Thoracic aorta (tissue), 2 donors: ENCODE data around the gene SLC29A1. TPM values are rescaled to one million over a fixed set of nuclear protein-coding genes. Genes with fewer than 3 reads are reported as not detected.
A peak's percentile ranks its signal among the peaks of the same experiment; 100 is the strongest.

Source experiments
- ATAC-seq: fragments of 150-250 bp; one replicate; pipeline ENCODE4 v1.8.0; 2017; ENCODE audit warnings: low read depth; ENCODE audit not compliant: insufficient number of reproducible peaks, low FRiP score
- DNase-seq: peaks from one replicate; pipeline ENCODE4 v3.0.0-alpha.2; 2020; ENCODE audit warnings: low spot score
- H3K27ac ChIP-seq, 2 donors: fragments of 200-600 bp; sonication (generic); 1 replicate in 1 of 2; 2 replicates in 1 of 2; pipeline ENCODE4 v1.5.1; 2016; ENCODE audit warnings: mild to moderate bottlenecking in 2 of 2, moderate library complexity in 2 of 2
- H3K27me3 ChIP-seq: fragments of 200-600 bp; sonication (generic); replicated peaks from 2 replicates; pipeline ENCODE4 v1.6.0; 2016; ENCODE audit warnings: mild to moderate bottlenecking; ENCODE audit not compliant: insufficient read depth
- H3K36me3 ChIP-seq: fragments of 200-600 bp; sonication (generic); one replicate; pipeline ENCODE4 v1.5.1; 2016
- H3K4me1 ChIP-seq, 2 donors: fragments of 200-600 bp; sonication (generic); 1 replicate in 1 of 2; 2 replicates in 1 of 2; pipeline versions ENCODE4 v1.5.1 to v1.6.0; 2016; ENCODE audit warnings: low read depth in 2 of 2, mild to moderate bottlenecking in 1 of 2; ENCODE audit not compliant: control insufficient read depth in 1 of 2
- H3K4me3 ChIP-seq: fragments of 200-600 bp; sonication (generic); 2 replicates; pipeline ENCODE4 v1.5.1; 2016; ENCODE audit warnings: mild to moderate bottlenecking
- H3K9me3 ChIP-seq: fragments of 200-600 bp; sonication (generic); 2 replicates; pipeline ENCODE4 v1.5.1; 2016
- total RNA-seq, 2 donors: library from RNA; depleted of rRNA; stranded (reverse); fragments of >200 nt; gene quantifications; one replicate each; pipeline versions ENCODE4 v1.1.0 to v1.2.3, GENCODE V29; 2016
- TF ChIP-seq, protein P1 (sequence below): fragments of 200-600 bp; sonication (generic); IDR thresholded peaks from one replicate; pipeline ENCODE4 v1.5.1; 2019; ENCODE audit warnings: antibody characterized with exemption

SLC29A1 gene
- total RNA-seq, 2 donors from 2014 or later: 132 to 172 TPM

DNA sequence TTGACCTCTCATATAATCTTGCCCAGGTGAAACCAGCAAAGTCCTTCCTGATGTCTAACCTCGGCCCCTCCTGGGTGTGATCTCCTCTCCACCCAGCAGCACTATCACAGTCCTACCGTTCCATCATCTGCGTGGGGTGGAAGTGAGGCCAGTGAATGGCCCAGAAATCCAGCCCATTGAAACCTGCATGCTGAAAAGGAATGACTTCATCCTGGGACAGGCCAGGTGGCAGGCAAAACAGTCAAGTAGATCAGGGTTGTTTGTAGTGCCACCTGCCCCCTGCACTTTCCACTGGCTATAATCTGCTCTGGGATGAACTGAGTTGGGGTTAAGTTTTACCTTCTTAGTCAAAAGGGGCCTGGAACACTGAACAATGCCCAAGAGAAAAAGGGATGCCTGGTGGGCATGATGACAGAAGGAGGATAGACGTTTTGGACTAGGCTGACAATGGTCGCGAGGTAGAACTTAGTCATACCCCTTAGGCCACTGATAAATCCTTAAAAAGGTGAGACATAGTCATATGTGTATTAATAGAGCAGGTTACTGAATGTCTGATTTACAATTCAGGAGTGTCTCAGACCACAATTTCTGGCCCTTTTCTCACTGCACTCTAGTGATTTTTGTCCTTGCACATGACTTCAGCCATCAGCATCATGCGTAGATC, 15.4 kb downstream of the SLC29A1 start:
- DNase-seq (no peak), ATAC-seq (no peak)
- Histone ChIP-seq H3K4me1 (peaks cover 17 to 43% of the 10 kb centered on the region in 2 donors), H3K9me3 (no peaks in the 10 kb centered on the region), H3K4me3 (no peak overlapping the region), H3K27ac (peak overlapping the region; percentile 96 to 98), H3K27me3 (no peaks in the 10 kb centered on the region), H3K36me3 (no peaks in the 10 kb centered on the region)
- TF ChIP-seq, protein P1, sequence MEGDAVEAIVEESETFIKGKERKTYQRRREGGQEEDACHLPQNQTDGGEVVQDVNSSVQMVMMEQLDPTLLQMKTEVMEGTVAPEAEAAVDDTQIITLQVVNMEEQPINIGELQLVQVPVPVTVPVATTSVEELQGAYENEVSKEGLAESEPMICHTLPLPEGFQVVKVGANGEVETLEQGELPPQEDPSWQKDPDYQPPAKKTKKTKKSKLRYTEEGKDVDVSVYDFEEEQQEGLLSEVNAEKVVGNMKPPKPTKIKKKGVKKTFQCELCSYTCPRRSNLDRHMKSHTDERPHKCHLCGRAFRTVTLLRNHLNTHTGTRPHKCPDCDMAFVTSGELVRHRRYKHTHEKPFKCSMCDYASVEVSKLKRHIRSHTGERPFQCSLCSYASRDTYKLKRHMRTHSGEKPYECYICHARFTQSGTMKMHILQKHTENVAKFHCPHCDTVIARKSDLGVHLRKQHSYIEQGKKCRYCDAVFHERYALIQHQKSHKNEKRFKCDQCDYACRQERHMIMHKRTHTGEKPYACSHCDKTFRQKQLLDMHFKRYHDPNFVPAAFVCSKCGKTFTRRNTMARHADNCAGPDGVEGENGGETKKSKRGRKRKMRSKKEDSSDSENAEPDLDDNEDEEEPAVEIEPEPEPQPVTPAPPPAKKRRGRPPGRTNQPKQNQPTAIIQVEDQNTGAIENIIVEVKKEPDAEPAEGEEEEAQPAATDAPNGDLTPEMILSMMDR: no peak

DNA sequence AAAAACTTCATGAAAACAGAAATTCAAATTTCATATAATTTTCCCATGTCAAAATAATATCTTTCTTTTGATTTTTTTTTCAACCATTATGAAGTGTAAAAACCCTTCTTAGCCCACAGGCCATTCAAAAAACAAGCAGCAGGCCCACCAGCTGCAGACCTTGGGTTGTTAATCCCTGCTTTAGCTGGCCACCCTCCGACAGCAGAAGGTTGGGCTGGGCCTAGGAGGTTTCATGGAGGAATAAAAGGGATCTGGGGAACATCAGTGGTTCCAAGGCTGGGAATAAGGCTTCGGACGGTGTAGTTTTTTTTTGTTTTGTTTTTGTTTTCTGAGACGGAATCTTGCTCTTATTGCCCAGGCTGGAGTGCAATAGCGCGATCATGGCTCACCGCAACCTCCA, 19.9 kb downstream of the SLC29A1 start:
- H3K4me3 ChIP-seq: no peak overlapping the region
- DNase-seq: no peak
- no peak for ATAC-seq

DNA sequence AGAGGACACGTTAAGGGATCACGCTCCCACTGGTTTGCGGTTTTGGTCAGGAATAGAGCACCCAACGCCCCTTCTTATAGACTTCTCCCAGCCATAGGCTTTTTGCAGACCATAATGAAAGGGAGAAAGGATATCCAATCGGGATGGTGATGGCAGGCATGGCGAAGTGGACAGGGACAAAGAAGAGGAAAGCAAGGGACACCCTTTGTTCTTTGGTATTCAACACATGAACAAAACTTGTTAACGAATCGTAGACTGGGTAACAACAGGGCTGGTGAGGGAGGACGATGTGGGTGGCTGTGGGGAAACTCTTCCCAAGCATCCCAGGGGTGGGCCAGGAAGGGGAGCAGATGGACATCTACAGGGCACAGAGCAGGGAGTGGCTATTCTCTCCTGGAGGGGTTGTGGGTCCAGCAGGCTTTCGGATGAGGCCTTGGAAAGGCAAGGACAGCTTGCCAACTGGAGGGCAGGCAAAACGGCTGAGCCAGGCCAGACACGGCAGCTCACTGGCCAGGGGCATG, 22.1 kb downstream of the SLC29A1 start:
- TF ChIP-seq, protein P1: no peak
- ATAC-seq: no peak
- Histone ChIP-seq H3K27me3 (no peaks in the 10 kb centered on the region), H3K4me3 (peak overlapping the region; percentile 95), H3K4me1 (peaks cover 3 to 28% of the 10 kb centered on the region in 2 donors), H3K36me3 (peaks cover 14% of the 10 kb centered on the region), H3K27ac (peak overlapping the region; percentile 92 to 95), H3K9me3 (no peaks in the 10 kb centered on the region)
- DNase-seq: no peak

More for the DNA sequence above, 19.9 kb downstream of the SLC29A1 start:
- H3K27ac ChIP-seq: no peak overlapping the region
- TF ChIP-seq, protein P1: no peak
- no peaks in the 10 kb centered on the region for H3K9me3 ChIP-seq
- H3K27me3 ChIP-seq: no peaks in the 10 kb centered on the region
- H3K36me3 ChIP-seq: no peaks in the 10 kb centered on the region
- peaks cover 2 to 17% of the 10 kb centered on the region in 2 donors for H3K4me1 ChIP-seq

DNA sequence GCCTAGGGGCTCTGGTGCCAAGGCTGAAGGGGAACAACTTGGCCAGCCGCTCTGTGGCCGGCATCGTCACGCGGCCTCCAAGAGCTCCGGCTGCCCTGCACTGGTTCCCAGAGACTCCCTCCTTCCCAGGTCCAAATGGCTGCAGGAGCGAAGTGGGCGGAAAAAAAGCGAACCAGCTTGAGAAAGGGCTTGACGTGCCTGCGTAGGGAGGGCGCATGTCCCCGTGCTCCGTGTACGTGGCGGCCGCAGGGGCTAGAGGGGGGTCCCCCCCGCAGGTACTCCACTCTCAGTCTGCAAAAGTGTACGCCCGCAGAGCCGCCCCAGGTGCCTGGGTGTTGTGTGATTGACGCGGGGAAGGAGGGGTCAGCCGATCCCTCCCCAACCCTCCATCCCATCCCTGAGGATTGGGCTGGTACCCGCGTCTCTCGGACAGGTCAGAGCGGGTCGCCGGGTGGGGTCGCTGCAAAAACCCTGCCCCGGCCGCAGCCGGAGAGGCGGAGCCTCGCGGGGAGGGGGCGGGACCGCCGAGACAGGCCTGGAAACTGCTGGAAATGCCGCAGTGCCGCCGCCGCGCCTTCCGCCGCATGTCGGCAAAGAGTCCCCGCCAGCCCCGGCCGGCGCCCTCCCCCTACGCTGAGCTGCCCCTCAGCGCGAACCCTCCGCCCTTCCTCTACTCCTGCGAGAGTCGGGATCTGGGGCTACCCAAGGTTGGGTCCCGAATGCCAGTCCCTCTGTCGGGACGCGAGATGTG, 22.7 kb downstream of the SLC29A1 start:
- H3K9me3 ChIP-seq: no peaks in the 10 kb centered on the region
- H3K36me3 ChIP-seq: peaks cover 20% of the 10 kb centered on the region
- DNase-seq (no peak), ATAC-seq (peak; percentile 45)
- TF ChIP-seq, protein P1: no peak
- peak overlapping the region; percentile 95 for H3K4me3 ChIP-seq
- H3K27ac ChIP-seq: peak overlapping the region; percentile 92 to 95
- peaks cover 3 to 33% of the 10 kb centered on the region in 2 donors for H3K4me1 ChIP-seq
- no peaks in the 10 kb centered on the region for H3K27me3 ChIP-seq

DNA sequence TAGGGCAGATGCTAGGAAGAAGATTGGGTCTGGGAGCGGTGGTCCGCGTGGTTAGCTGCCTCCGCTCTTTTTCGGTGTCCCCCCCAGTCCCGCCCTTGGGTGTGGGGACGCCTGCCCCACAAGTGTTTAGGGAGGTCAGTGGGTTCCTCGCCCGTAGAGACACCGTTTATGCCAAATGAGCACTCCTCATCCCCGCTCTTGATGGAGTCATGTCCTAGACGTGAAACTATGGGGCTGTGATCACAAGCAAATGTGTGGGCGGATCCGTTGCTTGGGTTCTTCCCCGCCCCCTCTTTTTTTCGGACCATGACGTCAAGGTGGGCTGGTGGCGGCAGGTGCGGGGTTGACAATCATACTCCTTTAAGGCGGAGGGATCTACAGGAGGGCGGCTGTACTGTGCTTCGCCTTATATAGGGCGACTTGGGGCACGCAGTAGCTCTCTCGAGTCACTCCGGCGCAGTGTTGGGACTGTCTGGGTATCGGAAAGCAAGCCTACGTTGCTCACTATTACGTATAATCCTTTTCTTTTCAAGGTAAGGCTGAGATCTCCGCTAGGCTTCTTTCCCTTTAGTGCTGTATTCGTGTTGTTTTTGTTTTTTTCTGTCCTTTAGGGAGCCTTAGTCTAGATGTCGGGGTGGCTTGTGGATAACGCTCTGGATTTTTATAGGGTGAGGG, 23.4 kb downstream of the SLC29A1 start, which contains the start of gene HSP90AB1:
Gene HSP90AB1, plus strand, starts transcription at position 439 of the 675 bp plus-strand sequence. CDS start 1,529 bp downstream, outside the sequence.
- Histone ChIP-seq H3K4me1 (peaks cover 3 to 33% of the 10 kb centered on the region in 2 donors), H3K27ac (peak within 1 kb of the TSS; percentile 92 to 95), H3K4me3 (peak within 1 kb of the TSS; percentile 95), H3K9me3 (no peaks in the 10 kb centered on the region), H3K27me3 (no peaks in the 10 kb centered on the region), H3K36me3 (peaks cover 27% of the 10 kb centered on the region)
- TF ChIP-seq, protein P1: no peak
- ATAC-seq: peak; percentile 75
- DNase-seq: peak; percentile 96
